SK-N-SH treated with all-trans-retinoic acid at 6 μM for 48 hours (cell line): Measurements from ENCODE around the gene ZCCHC7.
"Not testable (repeated sequence)": the region's sequence is repeated elsewhere in the genome, so short reads cannot be mapped to it uniquely, and the experiment has no call there.

ENCODE experiments used
- ATAC-seq: fragments of 200-7000 bp; cut with Tn5 transposase; 3 replicates; pipeline ENCODE4 v1.9.1; 2020; ENCODE audit warnings: mild to moderate bottlenecking, moderate library complexity
- ARNTL ChIP-seq: fragments of 450-650 bp; formaldehyde crosslinking; IDR thresholded peaks from 2 replicates; pipeline ENCODE4 v1.5.0; 2020; ENCODE audit warnings: low read depth, mild to moderate bottlenecking, moderate library complexity, borderline replicate concordance
- BACH2 ChIP-seq: fragments of 250-450 bp; sonication (Bioruptor Pico); IDR thresholded peaks from 2 replicates; pipeline ENCODE4 v1.9.0; 2021; ENCODE audit warnings: mild to moderate bottlenecking, borderline replicate concordance
- CREB5 ChIP-seq: fragments of 250-450 bp; sonication (Bioruptor Pico); IDR thresholded peaks from 2 replicates; pipeline ENCODE4 v1.5.1; 2020; ENCODE audit warnings: low read depth, mild to moderate bottlenecking, moderate library complexity
- CSDC2 ChIP-seq: fragments of 250-450 bp; sonication (Bioruptor Pico); IDR thresholded peaks from 2 replicates; pipeline ENCODE4 v1.5.0; 2020; ENCODE audit warnings: mild to moderate bottlenecking, moderate library complexity
- CSRNP3 ChIP-seq: fragments of 250-450 bp; sonication (Bioruptor Pico); IDR thresholded peaks from 2 replicates; pipeline ENCODE4 v1.5.1; 2021; ENCODE audit warnings: mild to moderate bottlenecking, moderate library complexity
- ESRRG ChIP-seq: fragments of 250-450 bp; sonication (Bioruptor Pico); IDR thresholded peaks from 2 replicates; pipeline ENCODE4 v1.6.1; 2021; ENCODE audit warnings: mild to moderate bottlenecking
- GLIS3 ChIP-seq: fragments of 250-450 bp; sonication (Bioruptor Pico); IDR thresholded peaks from 2 replicates; pipeline ENCODE4 v1.5.0; 2020; ENCODE audit warnings: mild to moderate bottlenecking, moderate library complexity
- ISL1 ChIP-seq: fragments of 250-450 bp; sonication (Bioruptor Pico); IDR thresholded peaks from 2 replicates; pipeline ENCODE4 v2.1.2; 2022; ENCODE audit warnings: mild to moderate bottlenecking, moderate library complexity
- OSR1 ChIP-seq: fragments of 250-450 bp; sonication (Bioruptor Pico); IDR thresholded peaks from 2 replicates; pipeline ENCODE4 v1.8.0; 2022; ENCODE audit warnings: moderate library complexity, mild to moderate bottlenecking, inconsistent platforms
- PATZ1 ChIP-seq: fragments of 250-450 bp; sonication (Bioruptor Pico); IDR thresholded peaks from 2 replicates; pipeline ENCODE4 v1.8.0; 2020; ENCODE audit warnings: mild to moderate bottlenecking, moderate library complexity, borderline replicate concordance
- POU6F1 ChIP-seq: fragments of 250-450 bp; sonication (Bioruptor Pico); IDR thresholded peaks from 2 replicates; pipeline ENCODE4 v1.8.0; 2021; ENCODE audit warnings: low read depth, mild to moderate bottlenecking, moderate library complexity, borderline replicate concordance
- PPARA ChIP-seq: fragments of 250-450 bp; sonication (Bioruptor Pico); IDR thresholded peaks from 2 replicates; pipeline ENCODE4 v1.5.0; 2020; ENCODE audit warnings: mild to moderate bottlenecking, borderline replicate concordance
- RARB ChIP-seq: fragments of 250-450 bp; sonication (Bioruptor Pico); IDR thresholded peaks from 2 replicates; pipeline ENCODE4 v1.8.0; 2021; ENCODE audit warnings: mild to moderate bottlenecking, moderate library complexity
- SNAI2 ChIP-seq: fragments of 250-450 bp; sonication (Bioruptor Pico); IDR thresholded peaks from 2 replicates; pipeline ENCODE4 v1.5.0; 2020; ENCODE audit warnings: mild to moderate bottlenecking, moderate library complexity
- TCF4 ChIP-seq: fragments of 250-450 bp; sonication (Bioruptor Pico); IDR thresholded peaks from 2 replicates; pipeline ENCODE4 v1.8.0; 2021; ENCODE audit warnings: mild to moderate bottlenecking, moderate library complexity, borderline replicate concordance
- TOX ChIP-seq: fragments of 250-450 bp; sonication (Bioruptor Pico); IDR thresholded peaks from 2 replicates; pipeline ENCODE4 v1.8.0; 2021; ENCODE audit warnings: mild to moderate bottlenecking, moderate library complexity, borderline replicate concordance
- TSHZ2 ChIP-seq: fragments of 250-450 bp; sonication (Bioruptor Pico); IDR thresholded peaks from 2 replicates; pipeline ENCODE4 v1.5.0; 2020; ENCODE audit warnings: mild to moderate bottlenecking, moderate library complexity
- ZC3H10 ChIP-seq: fragments of 250-450 bp; sonication (Bioruptor Pico); IDR thresholded peaks from 2 replicates; pipeline ENCODE4 v1.5.1; 2021; ENCODE audit warnings: mild to moderate bottlenecking, moderate library complexity
- ZFP3 ChIP-seq: fragments of 250-450 bp; sonication (Bioruptor Pico); IDR thresholded peaks from 2 replicates; pipeline ENCODE4 v1.5.0; 2020; ENCODE audit warnings: mild to moderate bottlenecking, moderate library complexity
- ZFP30 ChIP-seq: fragments of 450-650 bp; formaldehyde crosslinking; IDR thresholded peaks from 2 replicates; pipeline ENCODE4 v1.5.0; 2022; ENCODE audit warnings: mild to moderate bottlenecking, moderate library complexity
- ZNF565 ChIP-seq: fragments of 450-650 bp; formaldehyde crosslinking; conservative IDR thresholded peaks from 2 replicates; pipeline ENCODE4 v1.5.0; 2020; ENCODE audit warnings: low read depth, mild to moderate bottlenecking, moderate library complexity
- ZNF8 ChIP-seq: fragments of 450-650 bp; formaldehyde crosslinking; IDR thresholded peaks from 2 replicates; pipeline ENCODE4 v1.5.0; 2020; ENCODE audit warnings: mild to moderate bottlenecking, moderate library complexity

The ZCCHC7 gene

GRCh38 chr9:37104183-37104889 is 16.0 kb upstream of the ZCCHC7 start:
- ATAC-seq, result peak; percentile 97
- TF ChIP-seq ZFP3 (CRISPR knock-in tag) (no peak), SNAI2 (CRISPR knock-in tag) (no peak), ARNTL (CRISPR knock-in tag) (no peak), GLIS3 (CRISPR knock-in tag) (no peak), POU6F1 (no peak), ISL1 (no peak), PPARA (no peak), TCF4 (CRISPR knock-in tag) (no peak), OSR1 (no peak), ESRRG (CRISPR knock-in tag) (no peak), ZNF8 (no peak)

GRCh38 chr9:37105234-37105633 is 15.1 kb upstream of the ZCCHC7 start:
- 0 out of 3 replicates have a peak, but pooled peaks have one; percentile 28 for ATAC-seq
- TF ChIP-seq PPARA (no peak), TOX (no peak), TSHZ2 (CRISPR knock-in tag) (no peak)

- TF ChIP-seq ESRRG (CRISPR knock-in tag) (no peak), ARNTL (CRISPR knock-in tag) (no peak), TCF4 (CRISPR knock-in tag) (no peak), PATZ1 (CRISPR knock-in tag) (no peak), TOX (no peak), ZC3H10 (CRISPR knock-in tag) (no peak), CSRNP3 (no peak), ZFP3 (CRISPR knock-in tag) (no peak), ZFP30 (CRISPR knock-in tag) (no peak), PPARA (no peak), SNAI2 (CRISPR knock-in tag) (no peak), RARB (CRISPR knock-in tag) (no peak), CSDC2 (no peak), GLIS3 (CRISPR knock-in tag) (no peak), BACH2 (CRISPR knock-in tag) (no peak), ZNF8 (no peak), ZNF565 (CRISPR knock-in tag) (no peak), ISL1 (no peak), CREB5 (CRISPR knock-in tag) (no peak)
- ATAC-seq, result no peak
Measured at GRCh38 chr9:37107701-37108100, 12.7 kb upstream of the ZCCHC7 start.

- ATAC-seq, result not testable (repeated sequence)
Measured at GRCh38 chr9:37114442-37114841, 5.9 kb upstream of the ZCCHC7 start.
